ENCODE measurements around the gene BTBD10.

DNA sequence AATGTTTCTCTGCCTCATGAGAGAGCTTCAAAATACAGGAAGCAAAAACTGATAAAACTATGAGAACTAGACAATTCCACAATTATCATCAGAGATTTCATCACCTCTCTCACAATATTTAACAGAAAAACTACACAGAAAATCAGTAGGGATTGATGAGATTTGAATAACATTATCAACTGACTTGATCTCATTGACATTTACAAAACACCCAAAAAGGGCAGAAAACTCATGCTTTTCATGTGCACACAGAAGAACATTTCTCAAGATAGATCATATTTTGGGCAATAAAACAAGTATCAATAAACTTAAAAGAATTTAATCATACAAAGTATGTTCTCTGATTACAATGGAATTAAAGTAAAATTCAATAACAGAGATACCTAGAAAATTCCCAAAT, 35.6 kb downstream of the BTBD10 start:
- no peak for TF ChIP-seq EZH2 (IDR thresholded peaks at IDR 0.05; ENCODE audit: borderline replicate concordance)
- TF ChIP-seq, protein P1, sequence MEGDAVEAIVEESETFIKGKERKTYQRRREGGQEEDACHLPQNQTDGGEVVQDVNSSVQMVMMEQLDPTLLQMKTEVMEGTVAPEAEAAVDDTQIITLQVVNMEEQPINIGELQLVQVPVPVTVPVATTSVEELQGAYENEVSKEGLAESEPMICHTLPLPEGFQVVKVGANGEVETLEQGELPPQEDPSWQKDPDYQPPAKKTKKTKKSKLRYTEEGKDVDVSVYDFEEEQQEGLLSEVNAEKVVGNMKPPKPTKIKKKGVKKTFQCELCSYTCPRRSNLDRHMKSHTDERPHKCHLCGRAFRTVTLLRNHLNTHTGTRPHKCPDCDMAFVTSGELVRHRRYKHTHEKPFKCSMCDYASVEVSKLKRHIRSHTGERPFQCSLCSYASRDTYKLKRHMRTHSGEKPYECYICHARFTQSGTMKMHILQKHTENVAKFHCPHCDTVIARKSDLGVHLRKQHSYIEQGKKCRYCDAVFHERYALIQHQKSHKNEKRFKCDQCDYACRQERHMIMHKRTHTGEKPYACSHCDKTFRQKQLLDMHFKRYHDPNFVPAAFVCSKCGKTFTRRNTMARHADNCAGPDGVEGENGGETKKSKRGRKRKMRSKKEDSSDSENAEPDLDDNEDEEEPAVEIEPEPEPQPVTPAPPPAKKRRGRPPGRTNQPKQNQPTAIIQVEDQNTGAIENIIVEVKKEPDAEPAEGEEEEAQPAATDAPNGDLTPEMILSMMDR (IDR thresholded peaks at IDR 0.05; ENCODE audit: poor library complexity), result no peak
